Measurements from ENCODE around the gene MED4.
A peak's percentile ranks its signal among the peaks of the same experiment; 100 is the strongest.

The MED4 gene, protein sequence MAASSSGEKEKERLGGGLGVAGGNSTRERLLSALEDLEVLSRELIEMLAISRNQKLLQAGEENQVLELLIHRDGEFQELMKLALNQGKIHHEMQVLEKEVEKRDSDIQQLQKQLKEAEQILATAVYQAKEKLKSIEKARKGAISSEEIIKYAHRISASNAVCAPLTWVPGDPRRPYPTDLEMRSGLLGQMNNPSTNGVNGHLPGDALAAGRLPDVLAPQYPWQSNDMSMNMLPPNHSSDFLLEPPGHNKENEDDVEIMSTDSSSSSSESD

DNA sequence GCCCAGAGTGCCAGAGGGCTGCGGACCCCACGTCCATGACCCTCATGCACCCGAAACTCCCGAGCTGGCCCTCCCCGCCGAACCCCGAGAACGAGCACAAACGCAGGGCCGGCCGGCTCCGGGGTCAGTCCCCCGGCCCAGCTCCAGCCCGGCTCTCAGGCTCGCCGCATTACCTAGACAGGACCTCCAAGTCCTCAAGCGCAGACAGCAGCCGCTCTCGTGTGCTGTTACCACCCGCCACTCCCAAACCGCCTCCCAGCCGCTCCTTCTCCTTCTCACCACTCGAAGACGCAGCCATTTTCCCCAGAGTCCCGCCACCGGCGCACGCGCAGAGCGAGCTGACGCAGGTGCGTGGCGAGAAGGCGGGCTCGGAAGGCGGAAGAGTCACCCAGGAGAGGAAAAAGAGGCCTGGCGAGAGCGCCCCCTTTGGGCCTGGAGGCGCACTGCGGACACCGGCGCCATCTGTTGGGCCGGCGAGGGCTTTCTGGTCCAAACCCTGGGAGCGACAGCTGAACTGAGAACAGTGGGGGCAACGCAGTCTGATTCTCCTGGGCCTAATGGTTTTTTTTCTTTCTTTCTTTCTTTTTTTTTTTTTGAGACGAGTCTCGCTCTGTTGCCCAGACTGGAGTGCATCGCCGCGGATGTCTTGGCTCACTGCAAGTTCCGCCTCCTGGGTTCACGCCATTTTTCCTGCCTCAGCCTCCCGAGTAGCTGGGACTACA lies at the start of gene MED4:
TSS of gene MED4 (minus strand) at position 324 of the 722 bp plus-strand sequence. CDS start at position 298, 26 bp downstream.
- no peaks in the 10 kb centered on the region for H3K27me3 ChIP-seq (ENCODE audit: control insufficient read depth, insufficient read depth, low read length)
- H3K9me3 ChIP-seq (ENCODE audit: control insufficient read depth, insufficient read depth, low read length): no peaks in the 10 kb centered on the region
- peak within 1 kb of the TSS; percentile 88 for H3K4me3 ChIP-seq (ENCODE audit: low read length)
- H3K4me1 ChIP-seq (ENCODE audit: control insufficient read depth, insufficient read depth, low read length): no peaks in the 10 kb centered on the region; the same call in 1 of the 2 replicates
- peak; percentile 92 for DNase-seq (ENCODE audit: low read depth, low spot score)
- H3K36me3 ChIP-seq (ENCODE audit: control insufficient read depth, insufficient read depth, low read length): no peaks in the 10 kb centered on the region
- H3K27ac ChIP-seq (ENCODE audit: low read length): no peak within 1 kb of the TSS
- no CpG with 5 or more reads among the region's 54 CpGs for WGBS (ENCODE audit: insufficient coverage, insufficient read length)

DNA sequence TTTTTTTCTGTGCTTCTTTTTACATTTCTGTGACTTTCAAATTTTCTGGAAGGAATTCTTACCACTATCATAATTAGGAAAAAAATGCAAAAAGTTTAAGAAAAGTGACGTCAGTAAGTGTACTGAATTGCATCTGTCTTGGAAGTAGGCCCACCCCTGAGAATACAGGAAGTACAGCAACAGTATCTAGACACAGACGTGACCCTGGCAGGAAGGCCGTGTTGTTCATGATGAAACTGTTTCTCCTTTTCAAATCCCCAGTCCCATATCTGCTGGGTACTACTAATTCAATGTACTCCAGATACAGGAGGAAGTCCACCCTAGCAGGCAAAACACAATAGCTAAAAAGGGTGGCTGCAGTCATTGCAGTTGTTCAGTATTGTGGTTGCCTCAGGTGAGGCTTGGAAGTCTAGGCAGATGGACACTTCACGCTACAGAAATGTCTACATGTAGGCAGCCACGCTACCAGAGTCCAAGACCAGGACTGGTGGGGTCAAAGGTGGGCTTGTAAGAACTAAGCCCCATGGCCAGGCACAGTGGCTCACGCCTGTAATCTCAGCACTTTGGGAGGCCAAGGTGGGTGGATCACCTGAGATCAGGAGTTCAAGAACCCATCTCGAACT lies 49.6 kb upstream of the MED4 start:
- no CpG with 5 or more reads among the region's 7 CpGs for WGBS (ENCODE audit: insufficient coverage, insufficient read length)
- no peaks in the 10 kb centered on the region for H3K36me3 ChIP-seq (ENCODE audit: control insufficient read depth, insufficient read depth, low read length)
- no peak overlapping the region for H3K4me3 ChIP-seq (ENCODE audit: low read length)
- H3K4me1 ChIP-seq (ENCODE audit: control insufficient read depth, insufficient read depth, low read length): no peaks in the 10 kb centered on the region
- H3K27me3 ChIP-seq (ENCODE audit: control insufficient read depth, insufficient read depth, low read length): no peaks in the 10 kb centered on the region
- DNase-seq (ENCODE audit: low read depth, low spot score): no peak
- no peak overlapping the region for H3K27ac ChIP-seq (ENCODE audit: low read length)
- no peaks in the 10 kb centered on the region for H3K9me3 ChIP-seq (ENCODE audit: control insufficient read depth, insufficient read depth, low read length)

DNA sequence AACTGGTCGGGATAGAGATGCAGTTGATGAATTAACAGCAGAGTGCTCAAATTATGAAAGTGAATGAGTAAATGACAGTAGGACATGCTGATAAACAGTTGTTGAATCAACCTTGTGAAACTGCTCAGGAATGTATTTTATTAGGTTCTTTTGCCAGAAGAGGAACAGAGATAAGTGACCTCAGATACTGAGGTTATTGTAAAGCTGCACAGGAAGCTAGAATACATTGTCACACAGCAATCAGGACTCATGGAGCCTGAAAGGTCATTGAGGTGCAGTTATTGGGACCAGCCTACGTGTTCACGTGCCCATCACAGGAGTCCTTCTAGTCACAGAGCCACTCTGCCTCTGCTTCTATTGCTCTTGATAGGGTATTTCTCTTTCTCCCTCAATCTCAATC lies 47.5 kb upstream of the MED4 start:
- Histone ChIP-seq H3K9me3 (ENCODE audit: control insufficient read depth, insufficient read depth, low read length) (no peaks in the 10 kb centered on the region), H3K36me3 (ENCODE audit: control insufficient read depth, insufficient read depth, low read length) (no peaks in the 10 kb centered on the region), H3K4me1 (ENCODE audit: control insufficient read depth, insufficient read depth, low read length) (no peaks in the 10 kb centered on the region), H3K4me3 (ENCODE audit: low read length) (no peak overlapping the region), H3K27ac (ENCODE audit: low read length) (no peak overlapping the region), H3K27me3 (ENCODE audit: control insufficient read depth, insufficient read depth, low read length) (no peaks in the 10 kb centered on the region)
- DNase-seq (ENCODE audit: low read depth, low spot score): no peak
- no CpG with 5 or more reads among the region's 3 CpGs for WGBS (ENCODE audit: insufficient coverage, insufficient read length)

DNA sequence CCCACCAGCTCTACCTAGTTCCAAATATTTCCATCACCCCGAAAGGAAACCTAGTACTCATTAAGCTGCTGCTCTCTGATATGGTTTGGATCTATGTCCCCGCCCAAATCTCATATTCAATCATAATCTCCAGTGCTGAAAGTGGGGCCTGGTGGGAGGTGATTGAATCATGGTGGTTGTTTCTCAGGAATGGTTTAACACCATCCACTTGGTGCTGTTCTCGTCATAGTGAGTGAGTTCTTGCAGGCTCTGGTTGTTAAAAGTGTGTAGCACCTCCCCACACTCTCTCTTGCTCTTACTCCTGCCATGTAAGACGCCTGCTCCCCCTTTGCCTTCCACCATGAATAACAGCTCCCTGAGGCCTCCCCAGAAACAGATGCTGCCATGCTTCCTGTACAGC lies 43.4 kb upstream of the MED4 start:
- no peaks in the 10 kb centered on the region for H3K9me3 ChIP-seq (ENCODE audit: control insufficient read depth, insufficient read depth, low read length)
- no peak overlapping the region for H3K4me3 ChIP-seq (ENCODE audit: low read length)
- H3K4me1 ChIP-seq (ENCODE audit: control insufficient read depth, insufficient read depth, low read length): no peaks in the 10 kb centered on the region
- no peaks in the 10 kb centered on the region for H3K36me3 ChIP-seq (ENCODE audit: control insufficient read depth, insufficient read depth, low read length)
- WGBS (ENCODE audit: insufficient coverage, insufficient read length): no CpG with 5 or more reads among the region's 4 CpGs
- no peaks in the 10 kb centered on the region for H3K27me3 ChIP-seq (ENCODE audit: control insufficient read depth, insufficient read depth, low read length)
- no peak overlapping the region for H3K27ac ChIP-seq (ENCODE audit: low read length)
- DNase-seq (ENCODE audit: low read depth, low spot score): no peak

DNA sequence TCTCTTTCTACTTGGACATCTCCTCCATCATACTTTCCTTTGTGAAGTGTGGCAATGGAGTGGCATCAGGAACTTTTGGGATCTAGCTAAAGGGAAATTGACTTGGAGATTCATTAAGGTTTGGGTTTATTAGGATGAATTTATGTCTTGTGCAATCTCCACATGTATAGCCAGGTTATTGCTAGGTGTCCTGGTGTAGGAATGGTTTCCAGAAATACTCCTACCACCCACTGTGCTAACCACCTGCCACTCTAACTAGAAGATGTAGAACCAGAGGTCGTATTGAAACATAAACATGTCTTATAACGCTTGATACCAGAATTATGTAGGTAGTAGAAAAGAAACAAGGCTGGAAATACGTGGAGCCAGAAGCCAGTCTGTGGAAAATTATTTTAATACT lies 38.1 kb upstream of the MED4 start:
- no peak overlapping the region for H3K27ac ChIP-seq (ENCODE audit: low read length)
- no peak for DNase-seq (ENCODE audit: low read depth, low spot score)
- no peaks in the 10 kb centered on the region for H3K4me1 ChIP-seq (ENCODE audit: control insufficient read depth, insufficient read depth, low read length)
- H3K36me3 ChIP-seq (ENCODE audit: control insufficient read depth, insufficient read depth, low read length): no peaks in the 10 kb centered on the region
- WGBS (ENCODE audit: insufficient coverage, insufficient read length): no CpG with 5 or more reads among the region's 3 CpGs
- H3K27me3 ChIP-seq (ENCODE audit: control insufficient read depth, insufficient read depth, low read length): no peaks in the 10 kb centered on the region
- no peak overlapping the region for H3K4me3 ChIP-seq (ENCODE audit: low read length)
- H3K9me3 ChIP-seq (ENCODE audit: control insufficient read depth, insufficient read depth, low read length): no peaks in the 10 kb centered on the region

DNA sequence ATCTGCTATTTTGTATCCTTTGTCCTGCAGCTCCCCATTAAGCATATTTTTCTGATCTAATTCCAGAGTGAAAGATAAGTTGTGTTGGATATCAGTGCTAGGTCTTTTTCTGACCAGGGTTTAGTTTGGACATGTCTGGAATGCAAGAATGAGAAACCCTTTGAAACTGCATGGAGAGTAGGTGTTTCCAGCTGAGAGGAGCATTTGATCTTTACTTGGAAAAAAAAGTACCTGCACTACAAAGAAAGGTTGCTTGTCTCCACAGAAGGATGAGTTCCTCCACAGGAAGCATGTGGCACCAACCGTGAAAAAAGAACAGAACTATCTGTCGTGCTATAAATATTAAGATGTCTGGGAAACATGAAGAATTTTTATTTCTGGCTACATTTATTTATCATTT lies 36.6 kb upstream of the MED4 start:
- H3K27ac ChIP-seq (ENCODE audit: low read length): no peak overlapping the region
- H3K36me3 ChIP-seq (ENCODE audit: control insufficient read depth, insufficient read depth, low read length): no peaks in the 10 kb centered on the region
- no CpG with 5 or more reads among the region's 2 CpGs for WGBS (ENCODE audit: insufficient coverage, insufficient read length)
- H3K9me3 ChIP-seq (ENCODE audit: control insufficient read depth, insufficient read depth, low read length): no peaks in the 10 kb centered on the region
- no peak overlapping the region for H3K4me3 ChIP-seq (ENCODE audit: low read length)
- H3K27me3 ChIP-seq (ENCODE audit: control insufficient read depth, insufficient read depth, low read length): no peaks in the 10 kb centered on the region
- H3K4me1 ChIP-seq (ENCODE audit: control insufficient read depth, insufficient read depth, low read length): no peaks in the 10 kb centered on the region
- DNase-seq (ENCODE audit: low read depth, low spot score): no peak

DNA sequence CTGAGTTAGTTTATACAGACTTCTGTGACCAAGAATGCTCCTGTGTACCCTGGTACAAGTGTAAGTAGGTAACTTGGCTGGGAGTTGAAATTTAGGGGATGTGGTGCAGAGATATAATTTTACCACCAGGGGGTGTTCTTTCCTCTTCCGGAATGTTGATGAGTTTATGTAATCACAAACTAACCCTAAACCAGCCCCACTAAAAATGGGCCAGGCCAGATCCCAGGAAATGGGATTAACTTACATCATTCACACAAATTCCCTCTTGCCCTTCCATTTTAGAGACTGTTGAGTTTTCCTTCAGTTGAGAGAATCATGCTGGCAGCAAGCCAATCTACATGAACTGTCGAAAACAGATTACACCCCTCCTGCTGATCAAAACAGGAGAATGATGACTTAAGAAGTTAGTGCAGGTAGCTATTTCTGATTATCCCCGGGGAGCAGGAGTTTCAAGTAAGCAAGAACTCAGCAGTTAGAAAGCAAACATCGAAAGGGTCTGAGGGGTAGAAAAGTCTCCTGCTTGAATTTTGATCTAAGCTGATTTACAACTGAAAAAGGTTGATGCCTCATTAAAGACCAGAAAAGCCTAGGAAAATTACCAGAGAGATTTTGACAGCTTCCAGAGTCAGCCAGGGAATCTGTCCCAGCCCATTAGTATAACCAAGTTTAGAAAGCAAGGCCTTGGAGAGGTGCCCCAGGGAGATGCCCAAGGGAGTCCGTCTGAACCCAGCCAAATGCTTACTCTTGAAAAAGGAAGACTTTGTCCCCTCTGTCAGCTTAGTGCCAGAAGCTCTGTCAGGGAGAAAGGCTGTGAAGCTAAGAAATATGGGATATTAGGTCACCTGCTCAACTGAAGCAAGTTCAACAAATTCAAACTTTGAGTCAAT lies 32.3 kb upstream of the MED4 start:
- H3K36me3 ChIP-seq (ENCODE audit: control insufficient read depth, insufficient read depth, low read length): no peaks in the 10 kb centered on the region
- H3K27ac ChIP-seq (ENCODE audit: low read length): no peak overlapping the region
- no CpG with 5 or more reads among the region's 5 CpGs for WGBS (ENCODE audit: insufficient coverage, insufficient read length)
- DNase-seq (ENCODE audit: low read depth, low spot score): peak; percentile 41
- no peaks in the 10 kb centered on the region for H3K9me3 ChIP-seq (ENCODE audit: control insufficient read depth, insufficient read depth, low read length)
- H3K27me3 ChIP-seq (ENCODE audit: control insufficient read depth, insufficient read depth, low read length): no peaks in the 10 kb centered on the region
- H3K4me3 ChIP-seq (ENCODE audit: low read length): no peak overlapping the region
- H3K4me1 ChIP-seq (ENCODE audit: control insufficient read depth, insufficient read depth, low read length): no peaks in the 10 kb centered on the region

DNA sequence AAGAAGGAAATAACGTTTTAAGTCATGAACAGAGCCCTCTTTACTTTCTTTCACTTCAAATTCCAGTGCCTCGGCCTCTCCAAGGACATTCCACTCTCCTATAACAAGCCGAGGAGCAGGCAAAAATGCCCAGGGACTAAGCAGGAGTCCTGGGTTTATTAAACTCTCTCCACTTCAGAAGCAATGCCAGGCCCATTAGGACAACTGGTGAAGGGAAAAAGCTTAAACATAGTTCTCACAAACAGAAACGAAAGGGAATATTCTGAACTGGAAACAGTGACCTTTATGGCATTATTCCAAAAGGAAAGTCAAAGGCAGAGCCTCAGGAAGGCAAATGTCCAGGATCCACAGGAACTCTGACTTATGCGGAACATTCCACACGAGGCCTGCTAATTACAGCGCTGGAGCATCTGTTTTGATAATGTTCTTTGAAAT lies 30.9 kb upstream of the MED4 start:
- no peak for DNase-seq (ENCODE audit: low read depth, low spot score)
- WGBS (ENCODE audit: insufficient coverage, insufficient read length): no CpG with 5 or more reads among the region's 7 CpGs

DNA sequence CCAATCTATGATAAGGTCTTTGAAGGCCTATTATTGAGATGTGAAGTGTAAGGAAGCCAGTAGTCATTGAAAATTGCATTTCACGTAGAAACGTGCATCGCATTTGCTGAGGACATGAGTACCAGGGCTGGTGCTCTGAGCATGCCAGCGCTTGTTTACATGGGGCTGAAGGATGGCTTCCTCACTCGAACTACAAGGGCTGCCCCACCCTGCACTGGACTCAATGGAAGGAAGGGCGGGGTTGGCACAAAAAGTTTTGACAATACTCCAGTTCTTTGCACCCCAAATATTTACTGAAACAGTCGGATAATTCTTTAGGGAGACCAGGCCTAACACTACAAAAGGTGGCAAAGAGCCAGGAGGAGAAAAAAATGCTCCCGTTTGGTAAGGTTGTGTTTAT lies 28.9 kb upstream of the MED4 start:
- Histone ChIP-seq H3K27me3 (ENCODE audit: control insufficient read depth, insufficient read depth, low read length) (no peaks in the 10 kb centered on the region), H3K4me1 (ENCODE audit: control insufficient read depth, insufficient read depth, low read length) (no peaks in the 10 kb centered on the region), H3K9me3 (ENCODE audit: control insufficient read depth, insufficient read depth, low read length) (no peaks in the 10 kb centered on the region), H3K27ac (ENCODE audit: low read length) (no peak overlapping the region), H3K36me3 (ENCODE audit: control insufficient read depth, insufficient read depth, low read length) (no peaks in the 10 kb centered on the region), H3K4me3 (ENCODE audit: low read length) (no peak overlapping the region)
- WGBS (ENCODE audit: insufficient coverage, insufficient read length): no CpG with 5 or more reads among the region's 8 CpGs
- no peak for DNase-seq (ENCODE audit: low read depth, low spot score)

More for the DNA sequence above, 30.9 kb upstream of the MED4 start:
- Histone ChIP-seq H3K4me3 (ENCODE audit: low read length) (no peak overlapping the region), H3K36me3 (ENCODE audit: control insufficient read depth, insufficient read depth, low read length) (no peaks in the 10 kb centered on the region), H3K4me1 (ENCODE audit: control insufficient read depth, insufficient read depth, low read length) (no peaks in the 10 kb centered on the region), H3K27ac (ENCODE audit: low read length) (no peak overlapping the region), H3K9me3 (ENCODE audit: control insufficient read depth, insufficient read depth, low read length) (no peaks in the 10 kb centered on the region), H3K27me3 (ENCODE audit: control insufficient read depth, insufficient read depth, low read length) (no peaks in the 10 kb centered on the region)

DNA sequence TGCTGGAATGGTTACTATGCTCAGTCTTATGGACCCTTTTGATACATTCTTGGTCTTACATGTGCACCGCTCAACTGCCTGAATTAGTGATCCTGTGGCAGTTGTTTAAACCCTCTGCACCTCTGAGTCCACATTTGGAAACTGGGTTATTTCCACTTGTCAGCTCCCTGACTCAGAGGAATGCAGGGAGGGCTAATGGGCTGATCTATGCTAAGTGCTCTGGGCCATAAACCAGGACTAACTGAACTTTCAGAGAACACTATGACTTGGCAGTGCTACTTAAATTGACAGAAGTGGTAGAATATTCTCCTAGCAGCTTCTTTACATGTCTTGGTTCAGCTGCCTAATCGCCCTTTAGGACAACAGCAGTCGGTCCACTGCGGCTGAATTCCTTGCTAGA lies 26.8 kb upstream of the MED4 start:
- H3K4me1 ChIP-seq (ENCODE audit: control insufficient read depth, insufficient read depth, low read length): no peaks in the 10 kb centered on the region
- H3K36me3 ChIP-seq (ENCODE audit: control insufficient read depth, insufficient read depth, low read length): no peaks in the 10 kb centered on the region
- no peaks in the 10 kb centered on the region for H3K9me3 ChIP-seq (ENCODE audit: control insufficient read depth, insufficient read depth, low read length)
- no CpG with 5 or more reads among the region's 4 CpGs for WGBS (ENCODE audit: insufficient coverage, insufficient read length)
- H3K4me3 ChIP-seq (ENCODE audit: low read length): no peak overlapping the region
- no peaks in the 10 kb centered on the region for H3K27me3 ChIP-seq (ENCODE audit: control insufficient read depth, insufficient read depth, low read length)
- DNase-seq (ENCODE audit: low read depth, low spot score): no peak
- no peak overlapping the region for H3K27ac ChIP-seq (ENCODE audit: low read length)

Data from iPS DF 6.9 (cell line).